HepG2 (cell line): ENCODE measurements around the gene TMTC4. TPM values are rescaled to one million over a fixed set of nuclear protein-coding genes. Genes with fewer than 3 reads are reported as not detected.

Source experiments
- ARNTL ChIP-seq: sonication (generic); formaldehyde crosslinking; IDR thresholded peaks from 2 replicates; pipeline ENCODE4 v1.4.0; 2020; ENCODE audit warnings: mild to moderate bottlenecking, missing genetic modification reagents
- ATF7 ChIP-seq, 2 experiments: fragments of 450-650 bp in 1 of 2; sonication (generic) in 1 of 2; formaldehyde crosslinking in 1 of 2; IDR thresholded peaks; 2 replicates each; pipeline versions ENCODE4 v1.4.0 to v1.6.1; 2016 to 2020; ENCODE audit warnings: antibody characterized with exemption in 1 of 2, mild to moderate bottlenecking in 1 of 2, missing genetic modification reagents in 1 of 2
- EED ChIP-seq: sonication (generic); formaldehyde crosslinking; IDR thresholded peaks from 2 replicates; pipeline ENCODE4 v1.5.0; 2020; ENCODE audit warnings: mild to moderate bottlenecking, missing genetic modification reagents
- JUN ChIP-seq: sonication (generic); formaldehyde crosslinking; IDR thresholded peaks from 2 replicates; pipeline ENCODE4 v1.4.0; 2020; ENCODE audit warnings: mild to moderate bottlenecking, missing genetic modification reagents
- MATR3 ChIP-seq: sonication (generic); formaldehyde crosslinking; IDR thresholded peaks from 2 replicates; pipeline ENCODE4 v1.4.0; 2020; ENCODE audit warnings: missing genetic modification reagents
- NFE2L2 ChIP-seq: fragments of 150-350 bp; IDR thresholded peaks from 2 replicates; pipeline ENCODE4 v1.6.1; 2014; ENCODE audit warnings: low read length
- NFIC ChIP-seq: IDR thresholded peaks from 2 replicates; pipeline ENCODE4 v1.6.1; 2012; ENCODE audit warnings: mild to moderate bottlenecking, low read length, inconsistent platforms
- NKX3-1 ChIP-seq: sonication (generic); formaldehyde crosslinking; IDR thresholded peaks from 2 replicates; pipeline ENCODE4 v1.5.0; 2020; ENCODE audit warnings: missing genetic modification reagents
- RARA ChIP-seq: IDR thresholded peaks from 2 replicates; pipeline ENCODE4 v1.6.1; 2016; ENCODE audit warnings: missing genetic modification reagents, missing compliant biosample characterization
- RXRB ChIP-seq: IDR thresholded peaks from 2 replicates; pipeline ENCODE4 v1.6.1; 2016; ENCODE audit warnings: borderline replicate concordance, missing genetic modification reagents, missing compliant biosample characterization
- SP4 ChIP-seq: sonication (generic); formaldehyde crosslinking; IDR thresholded peaks from 2 replicates; pipeline ENCODE4 v1.8.1; 2023; ENCODE audit warnings: mild to moderate bottlenecking, missing genetic modification reagents
- U2AF2 ChIP-seq: fragments of 200-400 bp; formaldehyde crosslinking; IDR thresholded peaks from 2 replicates; pipeline ENCODE4 v1.6.1; 2017; ENCODE audit warnings: low read depth, mild to moderate bottlenecking, low read length
- ZNF33A ChIP-seq: sonication (generic); formaldehyde crosslinking; IDR thresholded peaks from 2 replicates; pipeline ENCODE4 v1.5.1; 2020; ENCODE audit warnings: missing genetic modification reagents, mild to moderate bottlenecking, moderate library complexity, borderline replicate concordance
- ZNF496 ChIP-seq: sonication (generic); formaldehyde crosslinking; IDR thresholded peaks from 2 replicates; pipeline ENCODE4 v1.8.1; 2023; ENCODE audit warnings: mild to moderate bottlenecking, moderate library complexity, missing genetic modification reagents; ENCODE audit not compliant: insufficient replicate concordance
- ZNF530 ChIP-seq: sonication (generic); formaldehyde crosslinking; IDR thresholded peaks from 2 replicates; pipeline ENCODE4 v1.5.0; 2020; ENCODE audit warnings: low read depth, mild to moderate bottlenecking, missing genetic modification reagents
- ZNF563 ChIP-seq: sonication (generic); formaldehyde crosslinking; IDR thresholded peaks from 2 replicates; pipeline ENCODE4 v1.8.0; 2022; ENCODE audit warnings: mild to moderate bottlenecking, moderate library complexity, missing genetic modification reagents
- ZNF850 ChIP-seq: sonication (generic); formaldehyde crosslinking; conservative IDR thresholded peaks from 2 replicates; pipeline ENCODE4 v1.9.0; 2021; ENCODE audit warnings: mild to moderate bottlenecking, missing genetic modification reagents
- polyA plus RNA-seq, 8 experiments: library from polyadenylated mRNA; depleted of rRNA in 3 of 8; stranded (reverse) in 7 of 8; unstranded in 1 of 8; fragments of >200 nt; fragmentation: Illumina TruSeq in 4 of 8; extraction: Trizol in 4 of 8; gene quantifications; 2 replicates each; pipeline versions ENCODE4 v1.2.1 to v1.2.3, GENCODE V29; 2011 to 2016; ENCODE audit warnings: low read depth in 4 of 8, missing spikeins in 1 of 8, mixed read lengths in 1 of 8; ENCODE audit not compliant: insufficient read depth in 1 of 8
- total RNA-seq, 5 experiments: library from RNA; depleted of rRNA; stranded (reverse); fragments of >200 nt; fragmentation: Illumina TruSeq; extraction: Trizol; gene quantifications; 2 replicates each; pipeline ENCODE4 v1.2.3, GENCODE V29; 2016; ENCODE audit warnings: low read depth in 1 of 5
- TF ChIP-seq, protein P1 (sequence below): sonication (generic); formaldehyde crosslinking; IDR thresholded peaks from 2 replicates; pipeline ENCODE4 v1.5.0; 2020; ENCODE audit warnings: mild to moderate bottlenecking, missing genetic modification reagents, borderline replicate concordance

Gene TMTC4
- total and polyA plus RNA-seq, 2 of the 13 experiments (the other 11 are each of a cell fraction or from before 2014, with no cell fraction given): 16.0 to 22.6 TPM

- TF ChIP-seq, protein P1, sequence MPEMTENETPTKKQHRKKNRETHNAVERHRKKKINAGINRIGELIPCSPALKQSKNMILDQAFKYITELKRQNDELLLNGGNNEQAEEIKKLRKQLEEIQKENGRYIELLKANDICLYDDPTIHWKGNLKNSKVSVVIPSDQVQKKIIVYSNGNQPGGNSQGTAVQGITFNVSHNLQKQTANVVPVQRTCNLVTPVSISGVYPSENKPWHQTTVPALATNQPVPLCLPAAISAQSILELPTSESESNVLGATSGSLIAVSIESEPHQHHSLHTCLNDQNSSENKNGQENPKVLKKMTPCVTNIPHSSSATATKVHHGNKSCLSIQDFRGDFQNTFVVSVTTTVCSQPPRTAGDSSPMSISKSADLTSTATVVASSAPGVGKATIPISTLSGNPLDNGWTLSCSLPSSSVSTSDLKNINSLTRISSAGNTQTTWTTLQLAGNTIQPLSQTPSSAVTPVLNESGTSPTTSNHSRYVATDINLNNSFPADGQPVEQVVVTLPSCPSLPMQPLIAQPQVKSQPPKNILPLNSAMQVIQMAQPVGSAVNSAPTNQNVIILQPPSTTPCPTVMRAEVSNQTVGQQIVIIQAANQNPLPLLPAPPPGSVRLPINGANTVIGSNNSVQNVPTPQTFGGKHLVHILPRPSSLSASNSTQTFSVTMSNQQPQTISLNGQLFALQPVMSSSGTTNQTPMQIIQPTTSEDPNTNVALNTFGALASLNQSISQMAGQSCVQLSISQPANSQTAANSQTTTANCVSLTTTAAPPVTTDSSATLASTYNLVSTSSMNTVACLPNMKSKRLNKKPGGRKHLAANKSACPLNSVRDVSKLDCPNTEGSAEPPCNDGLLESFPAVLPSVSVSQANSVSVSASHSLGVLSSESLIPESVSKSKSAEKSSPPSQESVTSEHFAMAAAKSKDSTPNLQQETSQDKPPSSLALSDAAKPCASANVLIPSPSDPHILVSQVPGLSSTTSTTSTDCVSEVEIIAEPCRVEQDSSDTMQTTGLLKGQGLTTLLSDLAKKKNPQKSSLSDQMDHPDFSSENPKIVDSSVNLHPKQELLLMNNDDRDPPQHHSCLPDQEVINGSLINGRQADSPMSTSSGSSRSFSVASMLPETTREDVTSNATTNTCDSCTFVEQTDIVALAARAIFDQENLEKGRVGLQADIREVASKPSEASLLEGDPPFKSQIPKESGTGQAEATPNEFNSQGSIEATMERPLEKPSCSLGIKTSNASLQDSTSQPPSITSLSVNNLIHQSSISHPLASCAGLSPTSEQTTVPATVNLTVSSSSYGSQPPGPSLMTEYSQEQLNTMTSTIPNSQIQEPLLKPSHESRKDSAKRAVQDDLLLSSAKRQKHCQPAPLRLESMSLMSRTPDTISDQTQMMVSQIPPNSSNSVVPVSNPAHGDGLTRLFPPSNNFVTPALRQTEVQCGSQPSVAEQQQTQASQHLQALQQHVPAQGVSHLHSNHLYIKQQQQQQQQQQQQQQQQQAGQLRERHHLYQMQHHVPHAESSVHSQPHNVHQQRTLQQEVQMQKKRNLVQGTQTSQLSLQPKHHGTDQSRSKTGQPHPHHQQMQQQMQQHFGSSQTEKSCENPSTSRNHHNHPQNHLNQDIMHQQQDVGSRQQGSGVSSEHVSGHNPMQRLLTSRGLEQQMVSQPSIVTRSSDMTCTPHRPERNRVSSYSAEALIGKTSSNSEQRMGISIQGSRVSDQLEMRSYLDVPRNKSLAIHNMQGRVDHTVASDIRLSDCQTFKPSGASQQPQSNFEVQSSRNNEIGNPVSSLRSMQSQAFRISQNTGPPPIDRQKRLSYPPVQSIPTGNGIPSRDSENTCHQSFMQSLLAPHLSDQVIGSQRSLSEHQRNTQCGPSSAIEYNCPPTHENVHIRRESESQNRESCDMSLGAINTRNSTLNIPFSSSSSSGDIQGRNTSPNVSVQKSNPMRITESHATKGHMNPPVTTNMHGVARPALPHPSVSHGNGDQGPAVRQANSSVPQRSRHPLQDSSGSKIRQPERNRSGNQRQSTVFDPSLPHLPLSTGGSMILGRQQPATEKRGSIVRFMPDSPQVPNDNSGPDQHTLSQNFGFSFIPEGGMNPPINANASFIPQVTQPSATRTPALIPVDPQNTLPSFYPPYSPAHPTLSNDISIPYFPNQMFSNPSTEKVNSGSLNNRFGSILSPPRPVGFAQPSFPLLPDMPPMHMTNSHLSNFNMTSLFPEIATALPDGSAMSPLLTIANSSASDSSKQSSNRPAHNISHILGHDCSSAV (CRISPR knock-in tag): no peak
- TF ChIP-seq RARA (CRISPR knock-in tag) (peak; percentile 96), MATR3 (no peak), ZNF530 (CRISPR knock-in tag) (no peak), ZNF850 (CRISPR knock-in tag) (no peak), SP4 (no peak), NKX3-1 (CRISPR knock-in tag) (no peak), ZNF496 (no peak), ZNF563 (CRISPR knock-in tag) (no peak), RXRB (peak; percentile 48; the same call in 1 of the 2 replicates), EED (no peak), JUN (CRISPR knock-in tag) (no peak), NFIC (no peak), ZNF33A (no peak), ATF7 (IDR thresholded peaks at IDR 0.05) (no peak), ATF7 (CRISPR knock-in tag; IDR thresholded peaks at IDR 0.05) (no peak), NFE2L2 (no peak), ARNTL (CRISPR knock-in tag) (no peak), U2AF2 (no peak)
Measured at GRCh38 chr13:100671389-100672182, 3.0 kb downstream of the TMTC4 start (continued).
